Activated naive CD4-positive, alpha-beta T cell treated with anti-CD3 and anti-CD28 coated beads, Interleukin-2, amount 50 U/mL, for 72 hours (primary cell): Measurements from ENCODE around the gene GOLGA8J. TPM values are rescaled to one million over a fixed set of nuclear protein-coding genes. Genes with fewer than 3 reads are reported as not detected.
"Not testable (repeated sequence)": the region's sequence is repeated elsewhere in the genome, so short reads cannot be mapped to it uniquely, and the experiment has no call there.

Experiments used
- ATAC-seq, 2 donors: fragments of 150-1000 bp; cut with Tn5 transposase; 2 replicates each; pipeline ENCODE4 v1.10.0; 2021; ENCODE audit warnings: mild to moderate bottlenecking in 2 of 2, moderate library complexity in 2 of 2
- DNase-seq, 2 donors: peaks; one replicate each; pipeline ENCODE4 v3.0.0; 2021 to 2022; ENCODE audit warnings: low spot score in 2 of 2
- H3K27ac Mint-ChIP-seq, 2 donors: one replicate each; pipeline ENCODE4 v1.8.0; 2022; ENCODE audit warnings: mild to moderate bottlenecking in 2 of 2, mixed read lengths in 2 of 2
- H3K36me3 Mint-ChIP-seq, 2 donors: one replicate each; pipeline ENCODE4 v1.8.0; 2022; ENCODE audit warnings: mixed read lengths in 2 of 2
- H3K9me3 Mint-ChIP-seq, 2 donors: one replicate each; pipeline ENCODE4 v1.8.0; 2022; ENCODE audit warnings: mixed read lengths in 2 of 2
- total RNA-seq, 2 donors: library from RNA; stranded (reverse); gene quantifications; one replicate each; pipeline ENCODE4 v1.2.3, GENCODE V29; 2022

The GOLGA8J gene
- total RNA-seq, 2 donors from 2014 or later = 0.41 TPM; not detected in 1

- Mint-ChIP-seq H3K36me3 (peaks cover 5 to 9% of the 10 kb centered on the region in 2 donors), H3K27ac (no peak overlapping the region), H3K9me3 (peaks cover 5% of the 10 kb centered on the region in 2 donors)
- no peak for DNase-seq
- ATAC-seq = no peak
Measured at GRCh38 chr15:30063835-30064546, 18.8 kb upstream of the GOLGA8J start.

- Mint-ChIP-seq H3K27ac (no peak overlapping the region), H3K36me3 (peaks cover 5 to 9% of the 10 kb centered on the region in 2 donors), H3K9me3 (peaks cover 5% of the 10 kb centered on the region in 2 donors)
- ATAC-seq (no peak), DNase-seq (no peak)
Measured at GRCh38 chr15:30065025-30065801, 17.5 kb upstream of the GOLGA8J start.

- H3K9me3 Mint-ChIP-seq = peaks cover 5% of the 10 kb centered on the region in 2 donors
- peaks cover 5 to 9% of the 10 kb centered on the region in 2 donors for H3K36me3 Mint-ChIP-seq
- no peak for ATAC-seq
- no peak overlapping the region for H3K27ac Mint-ChIP-seq
- no peak for DNase-seq
Measured at GRCh38 chr15:30068326-30068725, 14.4 kb upstream of the GOLGA8J start.

- Mint-ChIP-seq H3K36me3 (peaks cover 5 to 9% of the 10 kb centered on the region in 2 donors), H3K9me3 (peaks cover 5% of the 10 kb centered on the region in 2 donors), H3K27ac (no peak overlapping the region)
- ATAC-seq = no peak
- DNase-seq = no peak
Measured at GRCh38 chr15:30072630-30073029, 10.1 kb upstream of the GOLGA8J start.

GRCh38 chr15:30073915-30074314, 8.8 kb upstream of the GOLGA8J start:
- no peaks in the 10 kb centered on the region for H3K36me3 Mint-ChIP-seq
- no peaks in the 10 kb centered on the region for H3K9me3 Mint-ChIP-seq
- DNase-seq = no peak
- ATAC-seq = no peak
- H3K27ac Mint-ChIP-seq = no peak overlapping the region

- H3K9me3 Mint-ChIP-seq, H3K27ac Mint-ChIP-seq, DNase-seq, ATAC-seq, H3K36me3 Mint-ChIP-seq: not testable (repeated sequence)
Measured at GRCh38 chr15:30080816-30081215, 1.9 kb upstream of the GOLGA8J start.

- not testable (repeated sequence) for H3K27ac Mint-ChIP-seq, H3K9me3 Mint-ChIP-seq
- ATAC-seq = peak; percentile 73 to 75
Measured at GRCh38 chr15:30097827-30098226, 15.1 kb downstream of the GOLGA8J start.

GRCh38 chr15:30102890-30103289, 20.1 kb downstream of the GOLGA8J start:
- not testable (repeated sequence) for H3K27ac Mint-ChIP-seq, ATAC-seq, DNase-seq, H3K36me3 Mint-ChIP-seq, H3K9me3 Mint-ChIP-seq

More at GRCh38 chr15:30097827-30098226, 15.1 kb downstream of the GOLGA8J start:
- not testable (repeated sequence) for H3K36me3 Mint-ChIP-seq, DNase-seq

GRCh38 chr15:30103941-30104507, 21.3 kb downstream of the GOLGA8J start:
- H3K27ac Mint-ChIP-seq = not testable (repeated sequence)

GRCh38 chr15:30110591-30110990, 27.8 kb downstream of the GOLGA8J start:
- not testable (repeated sequence) for H3K9me3 Mint-ChIP-seq, DNase-seq, H3K27ac Mint-ChIP-seq, H3K36me3 Mint-ChIP-seq
- ATAC-seq = peak; percentile 30 to 56

More at GRCh38 chr15:30103941-30104507, 21.3 kb downstream of the GOLGA8J start:
- peak; percentile 67 to 79 for ATAC-seq
- H3K36me3 Mint-ChIP-seq, DNase-seq, H3K9me3 Mint-ChIP-seq: not testable (repeated sequence)

GRCh38 chr15:30130066-30130465, 47.3 kb downstream of the GOLGA8J start:
- not testable (repeated sequence) for DNase-seq, H3K27ac Mint-ChIP-seq, H3K9me3 Mint-ChIP-seq, H3K36me3 Mint-ChIP-seq, ATAC-seq

GRCh38 chr15:30134751-30135150, 52.0 kb downstream of the GOLGA8J start, which contains the start of gene GOLGA8T:
GOLGA8T (plus strand) TSS chr15:30135051; CDS start chr15:30135149, 98 bp downstream.
- H3K27ac Mint-ChIP-seq, ATAC-seq, H3K36me3 Mint-ChIP-seq, DNase-seq, H3K9me3 Mint-ChIP-seq: not testable (repeated sequence)

Other genes starting within 250 kb of the GOLGA8J start
- gene GOLGA8T, start 52.1 kb downstream of the GOLGA8J start, total RNA-seq = under 1 TPM; 0.14 to 0.49 TPM